HG03520 (cell line): ENCODE data around the gene PCNT.
"Not testable (repeated sequence)": the region's sequence is repeated elsewhere in the genome, so short reads cannot be mapped to it uniquely, and the experiment has no call there.

Source experiments
- ATAC-seq: cut with Tn5 transposase; IDR thresholded peaks from one replicate; pipeline ENCODE4 v1.9.1; 2021; ENCODE audit warnings: mild to moderate bottlenecking, moderate library complexity; ENCODE audit not compliant: unreplicated experiment

PCNT gene

GRCh38 chr21:46307625-46308024, 16.3 kb upstream of the PCNT start:
- no peak for ATAC-seq

GRCh38 chr21:46308431-46308830, 15.5 kb upstream of the PCNT start:
- no peak for ATAC-seq

GRCh38 chr21:46310260-46310659, 13.7 kb upstream of the PCNT start:
- not testable (repeated sequence) for ATAC-seq

- no peak for ATAC-seq
Measured at GRCh38 chr21:46311568-46311967, 12.4 kb upstream of the PCNT start.

- no peak for ATAC-seq
Measured at GRCh38 chr21:46312949-46313348, 11.0 kb upstream of the PCNT start.

- ATAC-seq, result no peak
Measured at GRCh38 chr21:46314441-46315020, 9.4 kb upstream of the PCNT start.

GRCh38 chr21:46316708-46317324, 7.1 kb upstream of the PCNT start:
- ATAC-seq, result no peak

- ATAC-seq, result no peak
Measured at GRCh38 chr21:46317710-46318463, 6.1 kb upstream of the PCNT start.

- ATAC-seq, result no peak
Measured at GRCh38 chr21:46318464-46318845, 5.5 kb upstream of the PCNT start.

- no peak for ATAC-seq
Measured at GRCh38 chr21:46319186-46319585, 4.8 kb upstream of the PCNT start.

GRCh38 chr21:46320331-46320801, 3.6 kb upstream of the PCNT start:
- ATAC-seq, result no peak

- no peak for ATAC-seq
Measured at GRCh38 chr21:46322351-46323226, 1.4 kb upstream of the PCNT start.

- peak; percentile 0 for ATAC-seq
Measured at GRCh38 chr21:46323227-46323709, 688 bp upstream of the PCNT start.

- peak; percentile 44 for ATAC-seq
Measured at GRCh38 chr21:46324390-46325072, 575 bp downstream of the PCNT start.

- no peak for ATAC-seq
Measured at GRCh38 chr21:46325073-46325912, 1.3 kb downstream of the PCNT start.

GRCh38 chr21:46326110-46326703, 2.3 kb downstream of the PCNT start:
- no peak for ATAC-seq

- no peak for ATAC-seq
Measured at GRCh38 chr21:46327711-46328110, 3.8 kb downstream of the PCNT start.

- no peak for ATAC-seq
Measured at GRCh38 chr21:46328151-46328550, 4.2 kb downstream of the PCNT start.

- no peak for ATAC-seq
Measured at GRCh38 chr21:46329796-46330195, 5.8 kb downstream of the PCNT start.
